Tibial artery (tissue), 4 donors: ENCODE results near the gene ZFAND3.

ENCODE experiments used
- DNase-seq, 2 donors: peaks; one replicate each; pipeline ENCODE4 v3.0.0-alpha.2; 2019
- H3K27ac ChIP-seq, 2 donors: fragments of 200-600 bp; sonication (generic) in 1 of 2; 1 replicate in 1 of 2; 2 replicates in 1 of 2; pipeline ENCODE4 v1.5.1; 2018 to 2019; ENCODE audit warnings: mild to moderate bottlenecking in 1 of 2
- H3K27me3 ChIP-seq, 2 donors: fragments of 200-600 bp; sonication (generic) in 1 of 2; one replicate each; pipeline versions ENCODE4 v1.5.1 to v1.6.0; 2016 to 2019
- H3K36me3 ChIP-seq, 3 donors: fragments of 200-600 bp; sonication (generic) in 2 of 3; one replicate each; pipeline ENCODE4 v1.5.1; 2016 to 2019; ENCODE audit warnings: mild to moderate bottlenecking in 2 of 3
- H3K4me1 ChIP-seq, 4 donors: fragments of 200-600 bp; sonication (generic) in 2 of 4; 1 replicate in 3 of 4; 2 replicates in 1 of 4; pipeline ENCODE4 v1.5.1; 2016 to 2019
- H3K4me3 ChIP-seq, 2 donors: fragments of 200-600 bp; sonication (generic) in 1 of 2; 1 replicate in 1 of 2; 2 replicates in 1 of 2; pipeline ENCODE4 v1.5.1; 2018 to 2019; ENCODE audit warnings: mild to moderate bottlenecking in 2 of 2
- H3K9me3 ChIP-seq, 3 donors: fragments of 200-600 bp; sonication (generic) in 1 of 3; one replicate each; pipeline ENCODE4 v1.5.1; 2016 to 2019
- CTCF ChIP-seq, 2 experiments: fragments of 200-600 bp in 1 of 2; fragments of 450-650 bp in 1 of 2; IDR thresholded peaks; one replicate each; pipeline ENCODE4 v1.5.1; 2017 to 2019; ENCODE audit warnings: antibody characterized with exemption in 2 of 2, mild to moderate bottlenecking in 1 of 2, moderate library complexity in 1 of 2
- intact Hi-C: fragments of 100-400 bp; cut with DNase I; formaldehyde crosslinking; loops from one replicate; pipeline ENCODE4 v1.15.0; 2023; ENCODE audit warnings: low total_unique reads

Gene ZFAND3

GRCh38 chr6:38020593-38020992 lies 201.1 kb downstream of the ZFAND3 start:
- no peak for DNase-seq
- no peak for TF ChIP-seq CTCF (IDR thresholded peaks at IDR 0.05)
- no peaks in the 10 kb centered on the region for H3K27me3 ChIP-seq
- H3K4me3 ChIP-seq: no peak overlapping the region
- intact Hi-C loops: no loop called here
- H3K36me3 ChIP-seq: no peaks in the 10 kb centered on the region
- no peak overlapping the region for H3K27ac ChIP-seq
- peaks cover 0 to 30% (median 8%) of the 10 kb centered on the region in 4 donors for H3K4me1 ChIP-seq
- H3K9me3 ChIP-seq: no peaks in the 10 kb centered on the region

- TF ChIP-seq CTCF (IDR thresholded peaks at IDR 0.05): no peak
- Histone ChIP-seq H3K27me3 (no peaks in the 10 kb centered on the region), H3K36me3 (no peaks in the 10 kb centered on the region), H3K27ac (no peak overlapping the region), H3K4me1 (peaks cover 0 to 30% (median 8%) of the 10 kb centered on the region in 4 donors), H3K9me3 (no peaks in the 10 kb centered on the region), H3K4me3 (no peak overlapping the region)
- intact Hi-C loops: no loop called here
- DNase-seq: no peak
Observed at GRCh38 chr6:38021029-38021428, 201.5 kb downstream of the ZFAND3 start.

GRCh38 chr6:38021571-38021970 lies 202.0 kb downstream of the ZFAND3 start:
- Histone ChIP-seq H3K4me1 (peaks cover 0 to 26% (median 8%) of the 10 kb centered on the region in 4 donors), H3K4me3 (no peak overlapping the region), H3K27ac (no peak overlapping the region), H3K9me3 (no peaks in the 10 kb centered on the region), H3K27me3 (no peaks in the 10 kb centered on the region), H3K36me3 (no peaks in the 10 kb centered on the region)
- no peak for TF ChIP-seq CTCF (IDR thresholded peaks at IDR 0.05)
- intact Hi-C loops: no loop called here
- DNase-seq: no peak

GRCh38 chr6:38022688-38023087 lies 203.2 kb downstream of the ZFAND3 start:
- peaks cover 0 to 26% (median 10%) of the 10 kb centered on the region in 4 donors for H3K4me1 ChIP-seq
- intact Hi-C loops: no loop called here
- no peaks in the 10 kb centered on the region for H3K36me3 ChIP-seq
- no peak for TF ChIP-seq CTCF (IDR thresholded peaks at IDR 0.05)
- H3K27me3 ChIP-seq: no peaks in the 10 kb centered on the region
- no peak overlapping the region for H3K4me3 ChIP-seq
- H3K27ac ChIP-seq: no peak overlapping the region
- DNase-seq: no peak
- H3K9me3 ChIP-seq: no peaks in the 10 kb centered on the region

- Histone ChIP-seq H3K9me3 (no peaks in the 10 kb centered on the region), H3K4me3 (no peak overlapping the region), H3K27me3 (no peaks in the 10 kb centered on the region), H3K27ac (no peak overlapping the region), H3K4me1 (peaks cover 0 to 29% (median 11%) of the 10 kb centered on the region in 4 donors), H3K36me3 (no peaks in the 10 kb centered on the region)
- no peak for DNase-seq
- intact Hi-C loops: no loop called here
- no peak for TF ChIP-seq CTCF (IDR thresholded peaks at IDR 0.05)
Observed at GRCh38 chr6:38024908-38025307, 205.4 kb downstream of the ZFAND3 start.

GRCh38 chr6:38025451-38025850 lies 205.9 kb downstream of the ZFAND3 start:
- intact Hi-C loops: no loop called here
- no peak for TF ChIP-seq CTCF (IDR thresholded peaks at IDR 0.05)
- Histone ChIP-seq H3K27ac (no peak overlapping the region), H3K36me3 (no peaks in the 10 kb centered on the region), H3K4me3 (no peak overlapping the region), H3K4me1 (peaks cover 0 to 29% (median 10%) of the 10 kb centered on the region in 4 donors), H3K27me3 (no peaks in the 10 kb centered on the region), H3K9me3 (no peaks in the 10 kb centered on the region)
- no peak for DNase-seq
